Suprapubic skin (tissue), 4 donors: ENCODE measurements around the gene TGFBR1. TPM values are rescaled to one million over a fixed set of nuclear protein-coding genes. Genes with fewer than 3 reads are reported as not detected.

Experiments
- DNase-seq, 2 donors: peaks; one replicate each; pipeline ENCODE4 v3.0.0-alpha.2; 2019; ENCODE audit warnings: low spot score in 2 of 2
- H3K27ac ChIP-seq: fragments of 200-600 bp; sonication (generic); one replicate; pipeline ENCODE4 v1.5.1; 2019
- H3K27me3 ChIP-seq: fragments of 200-600 bp; sonication (generic); one replicate; pipeline ENCODE4 v1.5.1; 2019
- H3K36me3 ChIP-seq: fragments of 200-600 bp; sonication (generic); one replicate; pipeline ENCODE4 v1.5.1; 2019
- H3K4me1 ChIP-seq: fragments of 200-600 bp; sonication (generic); one replicate; pipeline ENCODE4 v1.5.1; 2019
- H3K4me3 ChIP-seq: fragments of 200-600 bp; sonication (generic); one replicate; pipeline ENCODE4 v1.5.1; 2019; ENCODE audit warnings: mild to moderate bottlenecking
- H3K9me3 ChIP-seq: fragments of 200-600 bp; sonication (generic); one replicate; pipeline ENCODE4 v1.5.1; 2019
- CTCF ChIP-seq, 2 donors: fragments of 200-600 bp in 1 of 2; fragments of 450-650 bp in 1 of 2; sonication (generic) in 1 of 2; IDR thresholded peaks; one replicate each; pipeline ENCODE4 v1.5.1; 2016 to 2019; ENCODE audit warnings: antibody characterized with exemption in 2 of 2, mild to moderate bottlenecking in 1 of 2, moderate library complexity in 1 of 2
- EP300 ChIP-seq: sonication (generic); formaldehyde crosslinking; IDR thresholded peaks from one replicate; pipeline ENCODE4 v1.6.1; 2017; ENCODE audit warnings: antibody characterized with exemption
- POLR2A ChIP-seq, 2 donors: fragments of 450-650 bp; IDR thresholded peaks; one replicate each; pipeline ENCODE4 v1.6.1; 2017; ENCODE audit warnings: antibody characterized with exemption in 2 of 2, mild to moderate bottlenecking in 2 of 2, moderate library complexity in 2 of 2
- POLR2AphosphoS5 ChIP-seq, 3 donors: sonication (generic); formaldehyde crosslinking; IDR thresholded peaks; one replicate each; pipeline ENCODE4 v1.6.1; 2017; ENCODE audit warnings: antibody characterized with exemption in 3 of 3
- WGBS: methylation state at CpG from one replicate; pipeline ENCODE4 v1.1.5; 2018; 5-methylcytosine and 5-hydroxymethylcytosine counted together
- total RNA-seq, 4 donors: library from RNA; depleted of rRNA; stranded (reverse); fragments of >200 nt; gene quantifications; one replicate each; pipeline ENCODE4 v1.1.0, GENCODE V29; 2016

The TGFBR1 gene
- total RNA-seq, 4 donors from 2014 or later = 11.3 to 19.8 (median 14.7) TPM

GRCh38 chr9:99181206-99181605 lies 76.3 kb downstream of the TGFBR1 start:
- H3K27ac ChIP-seq = no peak overlapping the region
- H3K27me3 ChIP-seq = no peaks in the 10 kb centered on the region
- no peaks in the 10 kb centered on the region for H3K9me3 ChIP-seq
- TF ChIP-seq CTCF (IDR thresholded peaks at IDR 0.05) (no peak), EP300 (no peak), POLR2A (IDR thresholded peaks at IDR 0.05) (no peak), POLR2AphosphoS5 (IDR thresholded peaks at IDR 0.05) (no peak)
- WGBS = 77% methylated on average over 2 of the region's 2 CpGs
- peaks cover 15% of the 10 kb centered on the region for H3K4me1 ChIP-seq
- H3K4me3 ChIP-seq = no peak overlapping the region
- no peaks in the 10 kb centered on the region for H3K36me3 ChIP-seq
- no peak for DNase-seq

- H3K9me3 ChIP-seq = no peaks in the 10 kb centered on the region
- no peak for DNase-seq
- H3K27me3 ChIP-seq = no peaks in the 10 kb centered on the region
- H3K27ac ChIP-seq = no peak overlapping the region
- H3K36me3 ChIP-seq = no peaks in the 10 kb centered on the region
- 74% methylated on average over 4 of the region's 4 CpGs for WGBS
- TF ChIP-seq EP300 (no peak), POLR2A (IDR thresholded peaks at IDR 0.05) (no peak), POLR2AphosphoS5 (IDR thresholded peaks at IDR 0.05) (no peak), CTCF (IDR thresholded peaks at IDR 0.05) (no peak)
- H3K4me3 ChIP-seq = no peak overlapping the region
- peaks cover 15% of the 10 kb centered on the region for H3K4me1 ChIP-seq
These were observed 76.7 kb downstream of the TGFBR1 start for GRCh38 chr9:99181621-99182020.

GRCh38 chr9:99182356-99182755 lies 77.4 kb downstream of the TGFBR1 start:
- H3K27me3 ChIP-seq = no peaks in the 10 kb centered on the region
- no peak overlapping the region for H3K27ac ChIP-seq
- no peak for DNase-seq
- WGBS = 93% methylated on average over 3 of the region's 3 CpGs
- TF ChIP-seq CTCF (IDR thresholded peaks at IDR 0.05) (no peak), POLR2AphosphoS5 (IDR thresholded peaks at IDR 0.05) (no peak), POLR2A (IDR thresholded peaks at IDR 0.05) (no peak), EP300 (no peak)
- no peaks in the 10 kb centered on the region for H3K9me3 ChIP-seq
- peaks cover 15% of the 10 kb centered on the region for H3K4me1 ChIP-seq
- H3K4me3 ChIP-seq = no peak overlapping the region
- no peaks in the 10 kb centered on the region for H3K36me3 ChIP-seq

- Histone ChIP-seq H3K27ac (no peak overlapping the region), H3K9me3 (no peaks in the 10 kb centered on the region), H3K36me3 (no peaks in the 10 kb centered on the region), H3K4me3 (no peak overlapping the region), H3K4me1 (peaks cover 15% of the 10 kb centered on the region), H3K27me3 (peaks cover 3% of the 10 kb centered on the region)
- WGBS = 86% methylated on average over 3 of the region's 3 CpGs
- DNase-seq = no peak
- TF ChIP-seq POLR2A (IDR thresholded peaks at IDR 0.05) (no peak), CTCF (IDR thresholded peaks at IDR 0.05) (no peak), EP300 (no peak), POLR2AphosphoS5 (IDR thresholded peaks at IDR 0.05) (no peak)
These were observed 78.7 kb downstream of the TGFBR1 start for GRCh38 chr9:99183616-99184015.

- no peaks in the 10 kb centered on the region for H3K9me3 ChIP-seq
- H3K27me3 ChIP-seq = peaks cover 3% of the 10 kb centered on the region
- TF ChIP-seq POLR2A (IDR thresholded peaks at IDR 0.05) (no peak), CTCF (IDR thresholded peaks at IDR 0.05) (no peak), POLR2AphosphoS5 (IDR thresholded peaks at IDR 0.05) (no peak), EP300 (no peak)
- no peak for DNase-seq
- WGBS = 49% methylated on average over 10 of the region's 10 CpGs
- H3K4me3 ChIP-seq = no peak overlapping the region
- H3K4me1 ChIP-seq = peaks cover 15% of the 10 kb centered on the region
- no peaks in the 10 kb centered on the region for H3K36me3 ChIP-seq
- peak overlapping the region; percentile 3 for H3K27ac ChIP-seq
These were observed 79.2 kb downstream of the TGFBR1 start for GRCh38 chr9:99184110-99184474.
